Muscle of leg (tissue), 11 donors: ENCODE measurements around the gene DSCAM. TPM values are rescaled to one million over a fixed set of nuclear protein-coding genes. Genes with fewer than 3 reads are reported as not detected.
A peak's percentile ranks its signal among the peaks of the same experiment; 100 is the strongest.

Source experiments
- DNase-seq: peaks from one replicate; pipeline ENCODE4 v3.0.0; 2013
- H3K27ac ChIP-seq: one replicate; pipeline ENCODE4 v1.5.1; 2013; ENCODE audit warnings: mild to moderate bottlenecking, low read length, control low read depth
- H3K27me3 ChIP-seq: one replicate; pipeline ENCODE4 v1.6.1; 2013; ENCODE audit warnings: low read length; ENCODE audit not compliant: control insufficient read depth, insufficient read depth
- H3K36me3 ChIP-seq: one replicate; pipeline ENCODE4 v1.6.1; 2013; ENCODE audit warnings: low read length; ENCODE audit not compliant: control insufficient read depth, insufficient read depth
- H3K4me1 ChIP-seq: one replicate; pipeline ENCODE4 v1.6.1; 2013; ENCODE audit warnings: low read length; ENCODE audit not compliant: control insufficient read depth, insufficient read depth
- H3K4me3 ChIP-seq: one replicate; pipeline ENCODE4 v1.5.1; 2013; ENCODE audit warnings: low read length, control low read depth
- H3K9me3 ChIP-seq: replicated peaks from 2 replicates; pipeline ENCODE4 v1.6.1; 2013; ENCODE audit warnings: low read depth, low read length; ENCODE audit not compliant: control insufficient read depth
- WGBS: methylation state at CpG from one replicate; pipeline ENCODE4 v1.1.5; 2013; ENCODE audit warnings: missing lambda C conversion rate; ENCODE audit not compliant: insufficient coverage; 5-methylcytosine and 5-hydroxymethylcytosine counted together
- polyA plus RNA-seq, 8 donors: library from polyadenylated mRNA; unstranded; fragments of 120-200 nt; gene quantifications; one replicate each; pipeline versions ENCODE4 v1.2.1 to v1.2.3, GENCODE V29; 2013; ENCODE audit warnings: inconsistent platforms in 1 of 8, low replicate concordance in 1 of 8; ENCODE audit not compliant: insufficient read length in 8 of 8, insufficient read depth in 1 of 8
- total RNA-seq: library from RNA; stranded (reverse); fragments of 120-200 nt; gene quantifications from one replicate; pipeline ENCODE4 v1.2.4, GENCODE V29; 2013

DSCAM gene
- total and polyA plus RNA-seq, 9 donors = 0.89 to 2.0 (median 1.3) TPM

DNA sequence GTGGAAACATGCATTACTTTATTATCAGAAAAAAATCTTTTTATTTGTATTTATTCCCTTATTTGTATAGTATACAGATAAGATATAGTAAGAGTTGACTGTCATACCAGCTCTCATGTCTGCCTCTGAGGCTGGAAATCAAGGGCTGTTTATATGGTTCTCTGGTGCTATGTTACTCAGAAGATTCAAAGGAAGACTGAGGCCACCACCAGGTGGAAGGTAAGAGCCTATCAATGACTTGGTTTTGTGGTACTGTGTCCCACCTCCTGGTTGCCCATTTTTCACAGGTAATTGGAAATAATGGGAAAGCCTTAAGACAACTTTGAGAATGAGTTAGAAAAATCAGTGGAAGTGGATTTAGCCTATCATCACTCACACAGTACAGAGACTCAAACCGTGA lies 342.1 kb downstream of the DSCAM start:
- H3K4me3 ChIP-seq = no peak overlapping the region
- DNase-seq = no peak
- H3K4me1 ChIP-seq = no peaks in the 10 kb centered on the region
- H3K36me3 ChIP-seq = no peaks in the 10 kb centered on the region
- no CpG with 5 or more reads among the region's 1 CpG for WGBS
- H3K27me3 ChIP-seq = no peaks in the 10 kb centered on the region
- no peaks in the 10 kb centered on the region for H3K9me3 ChIP-seq
- H3K27ac ChIP-seq = no peak overlapping the region

DNA sequence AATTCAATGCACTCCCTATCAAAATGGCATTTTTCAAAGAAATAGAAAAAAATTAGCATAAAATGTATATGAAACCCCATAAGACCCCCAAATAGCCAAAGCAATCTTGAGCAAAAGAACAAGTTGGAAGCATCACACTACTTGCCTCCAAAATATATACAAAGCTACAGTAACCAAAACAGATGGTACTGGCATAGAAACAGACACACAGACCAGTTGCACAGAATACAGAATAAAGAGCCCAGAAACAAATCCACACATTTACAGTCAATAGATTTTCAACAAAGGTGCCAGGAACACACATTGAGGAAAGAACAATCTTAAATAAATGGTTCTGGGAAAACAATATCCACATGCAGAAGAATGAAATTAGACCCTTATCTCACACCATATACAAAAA lies 350.8 kb downstream of the DSCAM start:
- DNase-seq = no peak
- H3K9me3 ChIP-seq = no peaks in the 10 kb centered on the region
- no peaks in the 10 kb centered on the region for H3K4me1 ChIP-seq

DNA sequence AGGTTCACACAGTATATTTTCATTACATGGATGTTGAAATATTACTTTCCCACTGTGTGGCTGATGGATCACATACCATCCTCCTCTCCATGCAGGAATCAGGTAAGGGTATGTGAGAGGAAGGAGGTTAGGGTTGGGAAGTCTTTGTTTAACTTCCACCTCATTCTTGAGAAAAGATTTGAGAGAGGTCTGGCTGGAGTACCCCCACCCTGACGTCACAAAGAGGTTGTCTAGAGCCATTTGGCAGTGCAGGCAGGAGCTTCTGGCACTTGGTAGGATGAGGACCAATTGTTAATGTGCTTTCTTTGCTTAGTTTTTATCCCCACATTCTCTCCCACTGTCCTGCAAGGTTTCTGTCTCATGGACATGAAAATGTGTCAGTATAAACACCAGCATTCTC lies 356.6 kb downstream of the DSCAM start:
- no CpG with 5 or more reads among the region's 1 CpG for WGBS

More for the DNA sequence above, 350.8 kb downstream of the DSCAM start:
- Histone ChIP-seq H3K4me3 (no peak overlapping the region), H3K27ac (no peak overlapping the region), H3K36me3 (no peaks in the 10 kb centered on the region), H3K27me3 (no peaks in the 10 kb centered on the region)

DNA sequence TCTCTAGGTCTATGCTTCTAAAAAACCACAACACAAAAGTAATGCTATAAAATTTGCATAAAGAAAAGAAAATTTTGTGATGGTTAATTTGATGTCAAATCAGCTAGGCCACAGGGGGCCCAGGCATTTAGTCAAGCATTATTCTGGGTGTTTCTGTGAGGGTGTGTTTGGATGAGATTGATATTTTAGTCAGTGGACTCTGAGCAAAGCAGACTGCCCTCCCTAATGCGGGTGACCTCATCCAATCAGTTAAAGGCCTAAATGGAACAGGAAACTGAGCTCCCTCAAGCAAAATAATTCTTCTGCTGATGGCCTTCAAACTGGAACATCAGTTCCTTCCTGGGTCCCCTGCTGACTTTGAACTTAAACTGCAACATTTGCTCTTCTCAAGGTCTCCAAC lies 358.0 kb downstream of the DSCAM start:
- Histone ChIP-seq H3K36me3 (no peaks in the 10 kb centered on the region), H3K9me3 (no peaks in the 10 kb centered on the region), H3K27ac (no peak overlapping the region), H3K27me3 (no peaks in the 10 kb centered on the region), H3K4me1 (no peaks in the 10 kb centered on the region), H3K4me3 (no peak overlapping the region)
- WGBS = 71% methylated on average over 1 of the region's 1 CpG
- no peak for DNase-seq

More for the DNA sequence above, 356.6 kb downstream of the DSCAM start:
- no peaks in the 10 kb centered on the region for H3K4me1 ChIP-seq
- no peak for DNase-seq
- no peaks in the 10 kb centered on the region for H3K9me3 ChIP-seq
- no peaks in the 10 kb centered on the region for H3K27me3 ChIP-seq
- no peak overlapping the region for H3K27ac ChIP-seq
- H3K4me3 ChIP-seq = no peak overlapping the region
- H3K36me3 ChIP-seq = no peaks in the 10 kb centered on the region

DNA sequence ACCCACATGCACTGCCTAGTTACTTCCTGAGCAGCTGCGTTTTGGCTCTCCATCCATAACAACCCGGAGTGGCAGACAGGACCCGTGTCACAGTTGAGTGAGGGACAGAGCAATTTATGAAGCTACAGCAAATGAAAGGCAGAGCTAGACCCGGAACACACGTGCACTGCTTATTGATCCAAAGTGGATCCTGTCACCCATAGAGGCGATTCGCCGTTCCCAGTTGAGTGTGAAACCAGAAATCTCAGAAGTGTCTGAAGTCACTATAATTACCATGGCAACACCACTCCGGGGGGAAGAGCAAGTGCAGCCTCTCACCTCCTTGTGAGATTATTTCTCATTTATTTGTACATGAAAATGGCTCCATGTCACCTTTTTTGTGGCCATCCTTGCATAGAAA lies 365.2 kb downstream of the DSCAM start:
- Histone ChIP-seq H3K27ac (no peak overlapping the region), H3K4me3 (no peak overlapping the region), H3K9me3 (no peaks in the 10 kb centered on the region), H3K36me3 (no peaks in the 10 kb centered on the region), H3K4me1 (no peaks in the 10 kb centered on the region), H3K27me3 (no peaks in the 10 kb centered on the region)
- no peak for DNase-seq
- 80% methylated on average over 8 of the region's 9 CpGs for WGBS

DNA sequence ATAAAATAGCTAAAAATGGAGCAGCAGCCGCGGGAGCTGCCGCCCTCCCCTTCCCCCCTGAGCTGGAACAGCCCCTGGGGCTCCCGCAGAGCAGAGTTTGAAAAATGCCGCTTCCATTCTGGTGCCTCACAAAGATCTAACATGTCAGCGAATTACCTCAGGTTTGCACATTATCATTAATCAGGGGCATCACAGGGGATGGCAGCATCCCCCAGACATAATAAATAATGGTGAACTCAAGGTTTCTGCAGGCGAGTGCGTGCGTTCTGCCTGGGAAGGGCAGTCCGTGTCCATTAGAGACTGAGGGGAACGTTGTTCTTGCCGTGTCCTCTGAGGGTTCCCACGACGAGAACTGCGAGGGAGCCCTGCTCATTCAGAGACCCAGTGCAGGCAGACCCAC lies 372.4 kb downstream of the DSCAM start:
- DNase-seq = no peak
- H3K27me3 ChIP-seq = no peaks in the 10 kb centered on the region
- H3K27ac ChIP-seq = no peak overlapping the region
- H3K9me3 ChIP-seq = no peaks in the 10 kb centered on the region
- no peak overlapping the region for H3K4me3 ChIP-seq
- no peaks in the 10 kb centered on the region for H3K36me3 ChIP-seq
- 95% methylated on average over 13 of the region's 15 CpGs for WGBS
- no peaks in the 10 kb centered on the region for H3K4me1 ChIP-seq

DNA sequence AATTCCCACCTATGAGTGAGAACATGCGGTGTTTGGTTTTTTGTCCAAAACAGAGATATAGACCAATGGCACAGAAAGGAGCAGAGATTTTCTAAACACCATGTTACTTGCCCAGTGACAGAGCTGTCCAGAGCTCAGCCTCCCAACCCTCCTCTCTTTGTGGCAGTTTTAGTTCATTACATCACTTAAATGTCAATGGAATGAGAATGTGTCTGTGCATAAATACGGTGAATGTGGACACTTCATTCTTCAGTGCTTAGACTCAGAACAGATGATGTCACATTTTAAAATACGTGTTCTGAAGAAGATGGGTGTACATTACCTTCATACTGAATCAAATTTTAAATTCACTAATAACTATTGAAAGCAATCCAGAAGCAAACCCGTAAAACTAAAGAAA lies 374.9 kb downstream of the DSCAM start:
- Histone ChIP-seq H3K27me3 (no peaks in the 10 kb centered on the region), H3K4me3 (no peak overlapping the region)
- no CpG with 5 or more reads among the region's 4 CpGs for WGBS

DNA sequence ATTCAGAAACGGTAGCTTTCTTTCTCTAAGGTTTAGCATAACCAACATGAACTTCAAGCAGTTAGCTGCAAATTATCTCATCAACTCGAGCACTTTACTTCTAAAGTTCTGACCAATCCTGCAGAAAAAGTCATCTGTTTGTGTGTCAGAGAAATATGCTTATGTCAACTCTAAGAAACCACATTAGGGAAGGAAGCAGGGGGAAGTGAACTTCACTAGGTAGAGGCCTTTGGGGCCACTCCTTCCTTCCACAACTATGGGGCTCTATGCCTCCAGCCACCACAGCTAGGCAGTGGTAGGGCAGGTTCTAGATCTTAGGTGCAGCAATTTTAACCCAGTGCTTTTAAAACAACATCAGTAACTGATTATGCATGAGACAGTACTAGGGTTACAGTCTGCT lies 375.9 kb downstream of the DSCAM start:
- no peaks in the 10 kb centered on the region for H3K36me3 ChIP-seq
- H3K27me3 ChIP-seq = no peaks in the 10 kb centered on the region
- no peak overlapping the region for H3K4me3 ChIP-seq
- no peak overlapping the region for H3K27ac ChIP-seq
- no CpG with 5 or more reads among the region's 2 CpGs for WGBS
- no peaks in the 10 kb centered on the region for H3K9me3 ChIP-seq
- DNase-seq = peak; percentile 55
- H3K4me1 ChIP-seq = no peaks in the 10 kb centered on the region

More for the DNA sequence above, 374.9 kb downstream of the DSCAM start:
- no peak for DNase-seq
- Histone ChIP-seq H3K9me3 (no peaks in the 10 kb centered on the region), H3K36me3 (no peaks in the 10 kb centered on the region), H3K27ac (no peak overlapping the region), H3K4me1 (no peaks in the 10 kb centered on the region)

DNA sequence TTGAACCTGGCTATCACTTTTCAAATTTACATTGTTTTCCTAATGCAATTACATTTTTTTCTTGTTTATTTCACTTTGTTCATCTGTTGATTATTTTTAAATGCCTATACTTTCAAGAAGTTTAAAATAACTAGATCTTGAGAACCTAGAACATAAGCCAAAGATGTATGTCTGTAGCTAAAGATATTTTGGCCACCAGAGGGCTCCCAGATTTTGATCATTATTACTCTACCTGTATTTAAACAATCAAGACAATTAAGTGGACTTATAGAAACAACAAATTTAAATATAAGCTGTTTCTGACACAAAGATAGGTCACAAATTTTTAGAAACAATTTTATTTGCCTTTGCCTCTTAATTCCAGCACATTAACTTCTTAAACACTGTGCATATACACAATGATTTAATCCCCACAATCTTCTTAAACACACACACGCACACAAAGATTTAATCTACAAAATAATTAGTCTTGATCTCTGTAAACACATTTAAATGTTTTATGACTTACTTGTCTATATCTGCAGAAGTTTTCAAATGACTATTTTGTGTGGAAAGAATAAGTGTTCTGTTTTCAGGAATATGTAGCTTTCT lies 380.0 kb downstream of the DSCAM start:
- no peaks in the 10 kb centered on the region for H3K36me3 ChIP-seq
- H3K4me1 ChIP-seq = no peaks in the 10 kb centered on the region
- H3K9me3 ChIP-seq = no peaks in the 10 kb centered on the region
- DNase-seq = peak; percentile 68
- H3K27me3 ChIP-seq = no peaks in the 10 kb centered on the region
- no peak overlapping the region for H3K4me3 ChIP-seq
- WGBS = no CpG with 5 or more reads among the region's 1 CpG
- H3K27ac ChIP-seq = no peak overlapping the region

DNA sequence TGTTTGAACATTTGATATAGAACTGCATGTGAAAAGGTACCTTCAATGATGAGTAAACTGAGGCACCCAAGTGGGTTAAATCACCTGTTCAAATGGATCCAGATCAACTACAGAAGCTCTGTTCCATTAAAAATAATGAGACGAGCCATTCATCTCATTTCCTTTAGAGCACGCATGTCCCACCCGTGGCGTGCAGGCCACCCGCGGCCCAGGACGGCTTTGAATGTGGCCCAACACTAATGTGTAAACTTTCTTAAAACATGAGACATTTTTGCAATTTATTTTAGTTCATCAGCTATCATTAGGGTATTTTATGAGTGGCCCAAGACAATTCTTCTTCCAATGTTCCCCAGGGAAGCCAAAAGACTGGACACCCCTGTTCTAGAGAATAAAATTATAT lies 381.6 kb downstream of the DSCAM start:
- Histone ChIP-seq H3K4me3 (no peak overlapping the region), H3K9me3 (no peaks in the 10 kb centered on the region), H3K36me3 (no peaks in the 10 kb centered on the region), H3K27ac (no peak overlapping the region), H3K4me1 (no peaks in the 10 kb centered on the region), H3K27me3 (no peaks in the 10 kb centered on the region)
- 100% methylated on average over 3 of the region's 7 CpGs for WGBS
- no peak for DNase-seq

DNA sequence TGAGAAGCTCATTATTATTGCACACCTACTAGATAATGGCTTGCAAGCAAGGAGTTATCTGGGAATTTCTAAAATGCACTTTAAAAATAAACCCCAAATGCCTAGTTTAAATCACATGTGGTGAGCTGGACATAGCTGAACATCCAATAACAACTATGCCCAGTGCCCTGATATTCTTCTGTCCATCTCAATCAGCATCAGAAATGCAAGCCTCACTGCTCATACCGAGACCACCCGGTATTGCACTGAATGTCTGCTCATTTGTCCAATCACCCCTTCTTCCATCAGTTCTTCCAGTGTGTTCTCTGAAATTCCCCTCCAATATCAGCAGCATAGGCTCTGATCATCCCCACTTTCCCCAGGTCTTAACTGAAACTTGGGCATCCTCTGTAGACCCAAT lies 383.8 kb downstream of the DSCAM start:
- H3K4me3 ChIP-seq = no peak overlapping the region
- H3K9me3 ChIP-seq = no peaks in the 10 kb centered on the region
- no peaks in the 10 kb centered on the region for H3K36me3 ChIP-seq
- 95% methylated on average over 2 of the region's 2 CpGs for WGBS
- DNase-seq = no peak
- H3K4me1 ChIP-seq = no peaks in the 10 kb centered on the region
- H3K27me3 ChIP-seq = no peaks in the 10 kb centered on the region
- H3K27ac ChIP-seq = no peak overlapping the region
